Kidney (tissue), 14 donors: ENCODE measurements around the gene RRAD. TPM values are rescaled to one million over a fixed set of nuclear protein-coding genes. Genes with fewer than 3 reads are reported as not detected.

Source experiments
- DNase-seq, 5 donors: peaks; one replicate each; pipeline ENCODE4 v3.0.0-alpha.2; 2013 to 2020
- FAIRE-seq: peaks from 2 replicates; lab custom pipeline; 2012; peaks lifted over from hg19 to GRCh38; lab: Jason Lieb, UNC
- H3K27ac ChIP-seq, 2 donors: one replicate each; pipeline ENCODE4 v1.7.0; 2013; ENCODE audit warnings: low read depth in 2 of 2, low read length in 2 of 2, inconsistent platforms in 1 of 2
- H3K27me3 ChIP-seq: one replicate; pipeline ENCODE4 v1.7.1; 2013; ENCODE audit warnings: low read length, inconsistent platforms; ENCODE audit not compliant: control insufficient read depth, insufficient read depth
- H3K36me3 ChIP-seq, 3 donors: one replicate each; pipeline versions ENCODE4 v1.7.0 to v1.7.1; 2013; ENCODE audit warnings: low read length in 3 of 3, control low read depth in 1 of 3, inconsistent platforms in 1 of 3; ENCODE audit not compliant: insufficient read depth in 3 of 3, control insufficient read depth in 2 of 3
- H3K4me1 ChIP-seq, 3 donors: one replicate each; pipeline versions ENCODE4 v1.7.0 to v1.7.1; 2013; ENCODE audit warnings: low read length in 3 of 3, inconsistent platforms in 1 of 3, low read depth in 1 of 3; ENCODE audit not compliant: control insufficient read depth in 2 of 3, insufficient read depth in 2 of 3
- H3K4me3 ChIP-seq, 3 donors: one replicate each; pipeline versions ENCODE4 v1.7.0 to v1.8.1; 2013; ENCODE audit warnings: low read length in 3 of 3, control low read depth in 1 of 3, inconsistent platforms in 1 of 3
- H3K9ac ChIP-seq, 3 donors: one replicate each; pipeline versions ENCODE4 v1.7.0 to v1.7.1; 2013; ENCODE audit warnings: low read length in 3 of 3, control low read depth in 1 of 3, inconsistent platforms in 1 of 3
- H3K9me3 ChIP-seq, 3 donors: one replicate each; pipeline versions ENCODE4 v1.7.0 to v1.7.1; 2013; ENCODE audit warnings: low read length in 3 of 3, control low read depth in 1 of 3, inconsistent platforms in 1 of 3; ENCODE audit not compliant: control insufficient read depth in 2 of 3, insufficient read depth in 1 of 3
- CTCF ChIP-seq: IDR thresholded peaks from 3 replicates; pipeline ENCODE4 v1.5.1; 2012; ENCODE audit warnings: mild to moderate bottlenecking, moderate library complexity, borderline replicate concordance; ENCODE audit not compliant: insufficient read depth; ENCODE audit errors: extremely low read depth
- intact Hi-C: fragments of 100-400 bp; cut with DNase I; formaldehyde crosslinking; loops from one replicate; pipeline ENCODE4 v1.11.1; 2022
- polyA plus RNA-seq: library from polyadenylated mRNA; stranded (reverse); fragments of 350-450 nt; fragmentation: Illumina TruSeq; extraction: RNeasy Lipid Tissue Mini Kit (QIAGEN cat#74804); gene quantifications from one replicate; pipeline ENCODE4 v1.2.3, GENCODE V29; 2014; ENCODE audit warnings: low read depth, low replicate concordance; ENCODE audit not compliant: insufficient read depth
- total RNA-seq: library from RNA; stranded (reverse); fragmentation: NEBNext Ultra II Directional; extraction: Animal tissue kit (Norgen Biotek cat#: 25700); gene quantifications from one replicate; pipeline ENCODE4 v1.2.1, GENCODE V29; 2021
- donor health status: control.
- donor health status: control.
- donor health status: control.
- donor health status: control.
- donor health status: control.
- donor health status: DM: yes; HTN: yes; CAD: no.
- donor health status: Normal renal cell carcinoma (clear cell type).

The RRAD gene
- total and polyA plus RNA-seq, 2 donors from 2014 or later: 14.3 to 90.9 TPM

- intact Hi-C loops: no loop called here
- Histone ChIP-seq H3K4me3 (no peak overlapping the region), H3K9me3 (no peaks in the 10 kb centered on the region), H3K36me3 (peaks cover 0 to 4% (median 0%) of the 10 kb centered on the region in 3 donors), H3K4me1 (peaks cover 0 to 24% (median 14%) of the 10 kb centered on the region in 3 donors), H3K27me3 (no peaks in the 10 kb centered on the region), H3K27ac (no peak overlapping the region), H3K9ac (no peak overlapping the region)
- no peak for DNase-seq
- FAIRE-seq: no peak
- TF ChIP-seq CTCF: no peak
Observed at GRCh38 chr16:66931665-66932064, 6.3 kb upstream of the RRAD start.

GRCh38 chr16:66930189-66930588, 4.9 kb upstream of the RRAD start:
- Histone ChIP-seq H3K36me3 (peaks cover 0 to 4% (median 0%) of the 10 kb centered on the region in 3 donors), H3K9me3 (no peaks in the 10 kb centered on the region), H3K4me1 (peaks cover 0 to 13% (median 5%) of the 10 kb centered on the region in 3 donors), H3K27me3 (no peaks in the 10 kb centered on the region), H3K27ac (no peak overlapping the region), H3K9ac (peak overlapping the region in 1 of 3 donors; percentile 4), H3K4me3 (no peak overlapping the region)
- no peak for TF ChIP-seq CTCF
- FAIRE-seq (no peak), DNase-seq (peak in 1 of 5 donors; percentile 76)
- intact Hi-C loops: no loop called here

- intact Hi-C loops: no loop called here
- FAIRE-seq: no peak
- Histone ChIP-seq H3K4me1 (peaks cover 0 to 13% (median 5%) of the 10 kb centered on the region in 3 donors), H3K9me3 (no peaks in the 10 kb centered on the region), H3K27me3 (no peaks in the 10 kb centered on the region), H3K4me3 (no peak overlapping the region), H3K36me3 (peaks cover 0 to 4% (median 0%) of the 10 kb centered on the region in 3 donors), H3K9ac (no peak overlapping the region), H3K27ac (no peak overlapping the region)
- peak in 1 of 5 donors; percentile 62 for DNase-seq
- TF ChIP-seq CTCF: peak; percentile 52
Observed at GRCh38 chr16:66928702-66929388, 3.5 kb upstream of the RRAD start.
